A673 (cell line): ENCODE measurements around the gene TMEM18. TPM values are rescaled to one million over a fixed set of nuclear protein-coding genes. Genes with fewer than 3 reads are reported as not detected.
A peak's percentile ranks its signal among the peaks of the same experiment; 100 is the strongest.

Experiments
- Bru-seq: library from RNA; stranded (reverse); fragments of 400-500 nt; gene quantifications from one replicate; lab custom pipeline; 2021; lab: Mats Ljungman, UMichigan
- BruChase-seq, 2 experiments: library from RNA; stranded (reverse); fragments of 400-500 nt; gene quantifications; one replicate each; lab custom pipeline; 2021; lab: Mats Ljungman, UMichigan
- BruUV-seq: library from RNA; stranded (reverse); fragments of 400-500 nt; replicated peaks from 2 replicates; lab custom pipeline; 2021; lab: Mats Ljungman, UMichigan
- CTCF ChIA-PET: fragments of 300-600 bp; sonication (Branson Sonifier 250); formaldehyde crosslinking; loops from one replicate; lab custom pipeline; 2022; ENCODE audit warnings: antibody characterized with exemption; lab: Charles Lee
- POLR2A ChIA-PET: fragments of 300-600 bp; sonication (Branson Sonifier 250); formaldehyde crosslinking; loops from one replicate; lab custom pipeline; 2022; ENCODE audit warnings: antibody characterized with exemption; ENCODE audit not compliant: low non-redundant PET; lab: Charles Lee
- DNase-seq: peaks from one replicate; pipeline ENCODE4 v3.0.0-alpha.2; 2015; ENCODE audit warnings: low spot score
- H3K27ac ChIP-seq: fragments of 200-600 bp; sonication (generic); 2 replicates; pipeline ENCODE4 v1.5.1; 2016; ENCODE audit warnings: mixed run types, low read depth, mild to moderate bottlenecking, mixed read lengths, antibody characterized with exemption, low read length; ENCODE audit not compliant: poor library complexity, severe bottlenecking
- H3K27me3 ChIP-seq: fragments of 200-600 bp; sonication (generic); replicated peaks from 2 replicates; pipeline ENCODE4 v1.6.1; 2017; ENCODE audit warnings: mixed run types, low read depth, mild to moderate bottlenecking, mixed read lengths, antibody characterized with exemption, low read length; ENCODE audit not compliant: insufficient read depth, poor library complexity
- H3K36me3 ChIP-seq: fragments of 200-600 bp; sonication (generic); 2 replicates; pipeline ENCODE4 v1.6.1; 2016; ENCODE audit warnings: mixed run types, mild to moderate bottlenecking, mixed read lengths, antibody characterized with exemption, low read length; ENCODE audit not compliant: insufficient read depth, poor library complexity, severe bottlenecking
- H3K4me1 ChIP-seq: fragments of 200-600 bp; sonication (generic); 2 replicates; pipeline ENCODE4 v1.6.1; 2017; ENCODE audit warnings: mixed run types, mild to moderate bottlenecking, mixed read lengths, antibody characterized with exemption, low read length; ENCODE audit not compliant: insufficient read depth, poor library complexity, severe bottlenecking
- H3K4me3 ChIP-seq: fragments of 200-600 bp; sonication (generic); 2 replicates; pipeline ENCODE4 v1.5.1; 2016; ENCODE audit warnings: low read depth, mixed run types, mild to moderate bottlenecking, mixed read lengths, low read length; ENCODE audit not compliant: poor library complexity, severe bottlenecking
- H3K9me3 ChIP-seq: fragments of 200-600 bp; sonication (generic); 2 replicates; pipeline ENCODE4 v1.6.1; 2016; ENCODE audit warnings: mixed run types, low read depth, mild to moderate bottlenecking, mixed read lengths, antibody characterized with exemption, low read length; ENCODE audit not compliant: poor library complexity, severe bottlenecking
- EZH2 ChIP-seq: fragments of 200-600 bp; sonication (generic); IDR thresholded peaks from 2 replicates; pipeline ENCODE4 v1.6.1; 2017; ENCODE audit warnings: borderline replicate concordance, low read depth, mild to moderate bottlenecking, mixed read lengths, antibody characterized with exemption, low read length; ENCODE audit not compliant: poor library complexity, severe bottlenecking
- intact Hi-C: fragments of 100-400 bp; cut with micrococcal nuclease; formaldehyde crosslinking; loops from one replicate; pipeline ENCODE4 v1.10.0; 2022; ENCODE audit not compliant: unreplicated experiment
- long read RNA-seq: library from polyadenylated mRNA; stranded (forward); transcript quantifications from one replicate; pipeline ENCODE4 v2.0.0, GENCODE V29; 2022
- total RNA-seq: library from RNA; stranded (reverse); gene quantifications from 2 replicates; pipeline ENCODE4 v1.2.3, GENCODE V29; 2021
- TF ChIP-seq, protein P1 (sequence below): fragments of 300-800, 200-600 bp; sonication (generic); conservative IDR thresholded peaks from 2 replicates; pipeline ENCODE4 v1.5.1; 2017; ENCODE audit warnings: low read depth, mild to moderate bottlenecking, antibody characterized with exemption, low read length, moderate library complexity, mixed read lengths

TMEM18 gene
- total RNA-seq (25.9 and 29.0 TPM in 2 replicates), Bru-seq, nascent RNA (percentile 86 among the genes with signal in this experiment), BruChase-seq, experiment 1, labeled RNA remaining after a 2-hour chase (percentile 84 among the genes with signal in this experiment), BruChase-seq, experiment 2, labeled RNA remaining after a 6-hour chase (percentile 81 among the genes with signal in this experiment)
- long read RNA-seq, transcript TMEM18-205 (6 exons, 2,572 nt), result minor isoform, 7 of 50 reads
- long read RNA-seq, transcript TMEM18-201 (5 exons, 2,762 nt), result major isoform, 33 of 50 reads
- long read RNA-seq, partial matches to known transcripts, result 0 of 50 reads
- long read RNA-seq, other reads (novel, unspliced or antisense), result 8 of 50 reads

DNA sequence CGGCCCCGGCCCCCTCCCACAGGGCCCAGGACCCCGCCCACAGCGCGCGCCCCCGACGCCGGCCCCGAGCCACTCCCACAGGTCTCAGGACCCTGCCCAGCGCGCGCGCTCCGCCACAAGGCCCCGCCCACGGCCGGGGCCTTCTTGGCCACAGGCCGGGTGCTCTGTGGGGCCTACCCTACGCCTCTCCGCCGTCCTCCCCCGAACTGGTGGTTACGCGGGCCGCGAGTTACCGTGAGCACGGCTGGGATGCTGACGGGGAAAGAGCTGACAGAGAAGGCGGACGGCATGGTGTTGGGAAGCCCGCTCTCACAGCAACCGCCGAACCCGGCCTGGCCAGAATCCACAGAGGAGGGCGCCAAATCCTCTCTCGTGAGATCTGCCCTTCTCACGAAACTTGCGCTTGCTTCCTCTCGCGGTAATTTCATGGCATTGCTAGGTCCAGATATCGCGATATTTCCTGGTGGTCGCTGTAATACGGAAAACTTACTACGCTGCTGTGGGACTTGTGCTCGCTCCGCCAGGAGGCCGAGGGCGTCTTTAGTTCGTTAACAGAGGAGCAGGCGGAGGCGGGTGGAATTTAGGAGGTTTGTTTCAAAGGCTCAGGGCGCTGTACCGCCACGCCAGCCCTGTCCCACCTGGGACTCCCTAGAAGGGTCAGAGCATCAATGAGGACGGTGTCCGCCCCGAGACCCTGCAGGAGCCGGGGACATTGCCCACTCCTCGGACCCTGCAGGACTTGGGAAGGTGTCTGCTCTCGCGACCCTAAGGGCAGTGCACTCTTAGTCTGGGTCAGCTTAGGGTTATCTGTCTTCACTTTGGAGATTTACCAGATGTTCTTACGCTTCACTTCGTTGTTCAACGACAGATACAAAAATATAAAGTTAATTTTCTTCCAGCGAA, at the start of gene TMEM18:
TSS of gene TMEM18 (minus strand) at position 351 of the 903 bp plus-strand sequence. CDS start at position 290, 61 bp downstream.
- Histone ChIP-seq H3K36me3 (no peaks in the 10 kb centered on the region), H3K4me1 (peaks cover 8% of the 10 kb centered on the region), H3K27me3 (no peaks in the 10 kb centered on the region), H3K4me3 (peak within 1 kb of the TSS; percentile 77), H3K27ac (peak within 1 kb of the TSS; percentile 100), H3K9me3 (no peaks in the 10 kb centered on the region)
- ChIA-PET CTCF (interaction anchor here (0.7 kb wide), 1 partner anchor 38 kb away, joined by 3 read pairs; no protein-coding TSS in a partner anchor), POLR2A (interaction anchor here (0.5 to 0.7 kb wide), 2 partner anchors 101 to 439 kb away, joined by 5 to 7 read pairs; no protein-coding TSS in a partner anchor)
- intact Hi-C loops, result loop anchor here (5.0 kb wide), 1 partner anchor 65 kb away; no protein-coding TSS in a partner anchor
- peak; percentile 98 for DNase-seq
- TF ChIP-seq, protein P1, sequence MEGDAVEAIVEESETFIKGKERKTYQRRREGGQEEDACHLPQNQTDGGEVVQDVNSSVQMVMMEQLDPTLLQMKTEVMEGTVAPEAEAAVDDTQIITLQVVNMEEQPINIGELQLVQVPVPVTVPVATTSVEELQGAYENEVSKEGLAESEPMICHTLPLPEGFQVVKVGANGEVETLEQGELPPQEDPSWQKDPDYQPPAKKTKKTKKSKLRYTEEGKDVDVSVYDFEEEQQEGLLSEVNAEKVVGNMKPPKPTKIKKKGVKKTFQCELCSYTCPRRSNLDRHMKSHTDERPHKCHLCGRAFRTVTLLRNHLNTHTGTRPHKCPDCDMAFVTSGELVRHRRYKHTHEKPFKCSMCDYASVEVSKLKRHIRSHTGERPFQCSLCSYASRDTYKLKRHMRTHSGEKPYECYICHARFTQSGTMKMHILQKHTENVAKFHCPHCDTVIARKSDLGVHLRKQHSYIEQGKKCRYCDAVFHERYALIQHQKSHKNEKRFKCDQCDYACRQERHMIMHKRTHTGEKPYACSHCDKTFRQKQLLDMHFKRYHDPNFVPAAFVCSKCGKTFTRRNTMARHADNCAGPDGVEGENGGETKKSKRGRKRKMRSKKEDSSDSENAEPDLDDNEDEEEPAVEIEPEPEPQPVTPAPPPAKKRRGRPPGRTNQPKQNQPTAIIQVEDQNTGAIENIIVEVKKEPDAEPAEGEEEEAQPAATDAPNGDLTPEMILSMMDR, result peak; percentile 33; the same call in 1 of the 2 replicates
- TF ChIP-seq EZH2, result no peak
- TSS peak; percentile 96 for BruUV-seq

DNA sequence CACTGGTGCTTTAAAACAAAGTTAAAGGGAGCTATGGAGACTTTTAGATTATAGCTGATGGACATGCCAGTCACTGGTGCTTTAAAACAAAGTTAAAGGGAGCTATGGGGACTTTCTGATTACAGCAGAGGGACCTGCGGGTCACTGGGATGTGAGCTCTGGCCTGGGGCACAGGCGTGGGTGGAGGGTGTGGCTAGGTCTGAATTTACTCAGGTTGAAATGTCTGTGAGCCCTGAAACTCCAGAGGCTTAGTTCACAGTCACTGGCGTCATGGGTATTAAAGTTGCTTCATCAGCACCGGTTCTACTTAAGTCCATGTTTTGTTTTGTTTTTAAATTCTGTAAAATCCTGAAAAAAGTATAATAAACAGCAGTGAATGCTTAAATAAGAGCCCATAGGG, 49.0 kb upstream of the TMEM18 start:
- no TSS peak for BruUV-seq
- intact Hi-C loops, result no loop called here
- Histone ChIP-seq H3K36me3 (no peaks in the 10 kb centered on the region), H3K9me3 (no peaks in the 10 kb centered on the region), H3K27me3 (no peaks in the 10 kb centered on the region), H3K27ac (no peak overlapping the region), H3K4me1 (no peaks in the 10 kb centered on the region), H3K4me3 (no peak overlapping the region)
- ChIA-PET POLR2A (interaction anchor here (0.5 kb wide), 1 partner anchor 173 kb away, joined by 4 read pairs; no protein-coding TSS in a partner anchor), CTCF (interaction anchor here (0.6 kb wide), 1 partner anchor 14 kb away, joined by 3 read pairs; no protein-coding TSS in a partner anchor)
- DNase-seq, result no peak
- TF ChIP-seq, protein P1, result no peak
- no peak for TF ChIP-seq EZH2

DNA sequence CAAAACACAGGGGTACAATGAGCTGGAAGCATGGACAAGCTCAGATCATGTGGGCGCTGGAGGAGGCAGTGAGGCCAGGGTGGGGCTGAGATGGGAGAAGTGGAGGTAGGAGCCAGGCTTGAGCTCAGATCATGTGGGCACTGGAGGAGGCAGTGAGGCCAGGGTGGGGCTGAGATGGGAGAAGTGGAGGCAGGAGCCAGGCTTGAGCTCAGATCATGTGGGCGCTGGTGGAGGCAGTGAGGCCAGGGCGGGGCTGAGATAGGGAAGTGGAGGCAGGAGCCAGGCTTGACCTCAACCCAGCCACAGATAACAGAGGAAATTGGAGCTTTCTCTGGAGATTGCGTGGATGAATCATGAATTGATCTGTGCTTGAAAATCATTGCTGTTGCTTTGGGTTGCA, 48.3 kb upstream of the TMEM18 start:
- DNase-seq, result no peak
- POLR2A ChIA-PET, result interaction anchor here (0.5 kb wide), 1 partner anchor 174 kb away, joined by 4 read pairs; no protein-coding TSS in a partner anchor
- intact Hi-C loops, result no loop called here
- no peaks in the 10 kb centered on the region for H3K36me3 ChIP-seq
- H3K4me3 ChIP-seq, result no peak overlapping the region
- CTCF ChIA-PET, result no interaction called here
- TF ChIP-seq, protein P1, result no peak
- TF ChIP-seq EZH2, result no peak
- no TSS peak for BruUV-seq
- H3K27ac ChIP-seq, result no peak overlapping the region
- no peaks in the 10 kb centered on the region for H3K27me3 ChIP-seq
- no peaks in the 10 kb centered on the region for H3K4me1 ChIP-seq
- no peaks in the 10 kb centered on the region for H3K9me3 ChIP-seq
